CD4-positive, alpha-beta T cell treated with Interferon alpha-2 for 1 hour (primary cell): ENCODE data around the gene HCFC1R1.

Experiments used
- DNase-seq, 2 donors: peaks; one replicate each; pipeline ENCODE4 v3.0.0-alpha.2; 2020 to 2022

The HCFC1R1 gene

GRCh38 chr16:3017344-3017743 lies 6.4 kb downstream of the HCFC1R1 start:
- no peak for DNase-seq

DNA sequence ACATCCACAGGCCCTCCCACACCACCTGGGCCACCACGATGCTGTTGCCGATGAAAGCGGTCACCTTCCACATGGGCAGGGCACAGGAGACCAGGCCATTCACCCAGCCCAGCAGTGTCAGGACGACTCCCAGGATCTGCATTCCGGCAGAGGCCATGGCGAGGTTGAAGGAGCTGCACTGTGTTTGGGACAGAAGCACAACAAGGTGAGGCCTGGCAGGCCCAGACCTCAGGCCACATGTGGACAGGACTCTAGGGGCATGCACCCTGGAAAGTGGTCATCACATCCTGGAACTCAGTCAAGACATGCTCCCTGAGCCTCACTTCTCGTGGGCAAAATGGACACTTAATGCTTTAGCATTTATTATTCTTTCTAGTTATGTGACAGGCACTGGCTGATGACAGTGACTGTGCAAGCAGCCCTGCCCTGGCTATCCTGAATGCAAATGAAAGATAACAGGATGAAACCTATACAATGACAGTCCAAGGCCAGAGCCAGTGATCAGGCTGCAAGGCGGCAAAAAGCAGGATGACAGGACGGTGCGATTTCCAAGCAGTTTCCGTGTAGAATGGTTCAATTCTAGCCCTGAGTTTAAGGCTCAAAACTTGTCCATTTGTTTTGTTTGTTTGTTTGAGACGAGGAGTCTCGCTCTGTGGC lies 7.7 kb downstream of the HCFC1R1 start:
- DNase-seq = no peak

DNA sequence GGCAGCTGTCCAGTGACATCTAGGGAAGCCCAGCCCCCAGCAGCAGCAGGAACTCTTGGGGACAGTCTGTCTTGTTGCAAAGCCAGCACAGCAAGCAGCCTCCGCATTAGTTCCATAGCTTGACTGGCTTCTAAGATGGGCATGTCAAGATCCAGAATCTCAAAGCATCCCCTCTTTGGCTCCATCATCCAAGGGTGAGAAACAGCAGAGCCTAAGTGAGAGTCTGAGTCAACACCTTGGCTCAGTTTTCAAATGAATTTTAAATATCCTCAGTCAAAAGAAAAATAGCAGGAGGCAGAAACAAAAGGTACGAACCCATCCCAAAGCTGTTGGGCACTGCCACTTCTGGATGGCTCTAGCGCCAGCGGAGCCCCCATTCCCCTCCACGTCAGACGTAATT lies 8.8 kb downstream of the HCFC1R1 start:
- DNase-seq = no peak

GRCh38 chr16:3013998-3014690 lies 9.6 kb downstream of the HCFC1R1 start:
- DNase-seq = no peak

DNA sequence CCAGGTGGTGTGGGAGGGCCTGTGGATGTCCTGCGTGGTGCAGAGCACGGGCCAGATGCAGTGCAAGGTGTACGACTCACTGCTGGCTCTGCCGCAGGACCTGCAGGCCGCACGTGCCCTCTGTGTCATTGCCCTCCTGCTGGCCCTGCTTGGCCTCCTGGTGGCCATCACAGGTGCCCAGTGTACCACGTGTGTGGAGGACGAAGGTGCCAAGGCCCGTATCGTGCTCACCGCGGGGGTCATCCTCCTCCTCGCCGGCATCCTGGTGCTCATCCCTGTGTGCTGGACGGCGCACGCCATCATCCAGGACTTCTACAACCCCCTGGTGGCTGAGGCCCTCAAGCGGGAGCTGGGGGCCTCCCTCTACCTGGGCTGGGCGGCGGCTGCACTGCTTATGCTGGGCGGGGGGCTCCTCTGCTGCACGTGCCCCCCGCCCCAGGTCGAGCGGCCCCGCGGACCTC lies 10.2 kb downstream of the HCFC1R1 start:
- no peak for DNase-seq

- no peak for DNase-seq
Measured at GRCh38 chr16:3012828-3013420, 10.8 kb downstream of the HCFC1R1 start, which contains the start of gene CLDN9. Gene CLDN9 (plus strand): TSS chr16:3012923. CDS start chr16:3013363, 440 bp downstream.

DNA sequence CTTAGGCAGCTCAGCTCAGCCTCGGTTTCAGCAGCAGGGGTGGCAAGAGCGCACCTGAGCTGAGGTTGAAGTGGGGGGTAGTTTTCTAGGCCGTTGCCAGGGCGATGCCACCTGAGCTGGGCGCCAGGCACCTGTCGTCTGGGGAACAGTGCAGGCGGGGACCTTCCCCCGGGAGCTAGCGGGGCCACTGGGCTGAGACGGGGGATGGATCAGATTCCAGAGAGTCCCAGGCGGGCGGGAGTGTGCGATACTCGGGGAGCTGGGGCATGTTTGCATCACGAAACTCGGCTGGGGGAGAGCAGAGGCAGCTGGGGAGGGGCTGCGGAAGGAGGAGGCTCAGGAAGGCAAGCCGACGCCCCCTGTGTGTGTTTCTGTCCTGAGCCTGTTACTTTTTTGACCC lies 11.5 kb downstream of the HCFC1R1 start:
- DNase-seq = no peak

GRCh38 chr16:3010510-3010909 lies 13.2 kb downstream of the HCFC1R1 start:
- no peak for DNase-seq

DNA sequence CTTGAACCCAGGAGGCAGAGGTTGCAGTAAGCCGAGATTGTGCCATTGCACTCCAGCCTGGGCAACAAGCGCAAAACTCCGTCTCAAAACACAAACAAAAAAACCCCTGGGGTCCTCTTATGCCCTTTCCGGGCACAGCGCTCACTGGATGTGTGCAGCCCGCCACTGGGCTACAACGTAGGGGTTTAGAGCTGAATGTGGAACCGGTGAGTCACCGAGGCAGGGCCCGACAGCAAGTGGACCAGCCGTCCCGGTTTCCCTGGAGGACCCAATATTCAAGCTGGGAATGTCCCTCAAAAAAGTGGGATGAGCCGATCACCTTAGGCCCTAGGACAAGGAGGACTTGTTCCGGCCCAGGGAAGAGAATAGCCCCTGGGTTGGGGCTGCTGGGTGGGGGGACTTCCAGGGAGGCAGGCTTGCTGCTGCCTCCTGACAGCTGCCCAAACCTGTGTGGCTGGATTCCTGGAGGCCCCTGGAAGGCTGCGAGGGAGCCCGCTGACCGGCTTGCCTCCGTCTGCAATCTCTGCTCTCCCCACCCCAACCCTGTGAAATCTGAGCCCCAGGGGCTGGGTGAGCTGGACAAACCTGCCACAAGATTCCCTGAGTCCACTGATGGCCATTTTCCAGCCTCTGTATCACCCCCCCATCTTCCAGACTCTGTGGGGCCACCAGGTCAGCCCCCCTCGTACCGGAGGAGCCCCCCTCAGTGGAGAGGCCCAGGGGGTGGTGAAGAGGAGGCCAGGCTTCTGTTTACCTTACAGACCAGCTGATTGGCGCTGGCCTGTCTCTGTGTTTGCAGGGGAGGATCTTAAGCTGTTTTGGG lies 14.0 kb downstream of the HCFC1R1 start:
- no peak for DNase-seq

DNA sequence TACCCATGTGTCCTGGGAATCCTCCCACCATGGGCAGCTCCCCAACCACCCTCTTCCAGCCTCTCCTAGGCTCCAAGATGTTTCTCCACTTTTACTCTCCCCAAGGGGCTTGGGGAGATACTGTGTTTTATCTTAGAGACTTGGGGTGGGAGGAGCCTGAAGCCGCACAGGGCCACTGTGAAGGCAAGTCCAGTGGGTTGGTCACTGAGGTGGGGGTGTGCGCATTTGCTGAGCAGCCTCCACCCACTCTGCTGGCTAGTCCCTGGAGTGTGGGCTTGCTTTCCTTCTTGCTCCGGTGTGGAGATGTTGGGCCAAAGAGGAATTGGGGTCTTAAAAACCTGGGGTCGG lies 15.1 kb downstream of the HCFC1R1 start:
- no peak for DNase-seq

- peak in 1 of 2 donors; percentile 37 for DNase-seq
Measured at GRCh38 chr16:3007957-3008689, 15.6 kb downstream of the HCFC1R1 start.

DNA sequence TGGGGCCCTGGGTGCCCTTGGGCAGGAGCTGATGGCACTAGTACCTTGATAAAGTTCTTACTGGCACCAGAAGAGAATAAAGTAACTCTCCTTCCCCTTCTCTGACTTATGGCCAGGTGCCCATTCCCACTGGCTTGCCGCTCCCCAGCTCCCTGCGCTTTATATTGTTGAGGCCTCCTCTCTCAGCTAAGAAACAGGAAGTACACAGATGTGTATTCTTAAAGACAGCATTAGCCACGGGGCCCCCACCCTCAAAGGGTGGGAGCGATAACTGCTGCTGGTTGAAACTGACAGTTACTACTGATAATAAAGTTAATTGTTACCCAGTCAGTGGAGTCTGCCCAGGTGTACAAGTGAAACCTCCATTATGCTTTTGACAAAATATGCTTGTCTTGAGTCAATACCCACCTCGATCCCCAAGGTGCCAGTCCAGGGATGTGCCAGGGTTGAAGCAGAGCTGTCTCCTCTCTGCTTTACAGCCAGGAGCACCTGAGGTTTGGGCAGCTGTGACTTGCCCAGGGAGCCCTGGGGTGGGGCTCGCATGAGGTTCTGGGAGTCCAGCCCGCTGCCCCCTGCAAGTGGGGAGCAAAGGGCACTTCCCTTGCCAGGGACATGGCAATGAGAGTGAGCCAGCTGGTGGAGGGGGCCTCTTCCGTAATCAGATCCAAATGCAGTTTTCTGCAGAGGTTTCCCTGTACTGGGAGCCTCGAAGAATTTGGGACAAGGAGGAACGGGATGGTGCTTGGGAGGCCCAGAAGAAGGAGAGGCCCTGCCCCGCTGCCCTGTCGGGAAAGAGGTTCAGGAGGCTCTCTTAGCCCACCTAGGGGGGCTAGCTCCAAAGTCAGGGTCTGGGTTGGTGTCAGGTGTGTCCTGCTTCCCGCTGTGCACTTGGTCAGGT lies 16.4 kb downstream of the HCFC1R1 start:
- no peak for DNase-seq

DNA sequence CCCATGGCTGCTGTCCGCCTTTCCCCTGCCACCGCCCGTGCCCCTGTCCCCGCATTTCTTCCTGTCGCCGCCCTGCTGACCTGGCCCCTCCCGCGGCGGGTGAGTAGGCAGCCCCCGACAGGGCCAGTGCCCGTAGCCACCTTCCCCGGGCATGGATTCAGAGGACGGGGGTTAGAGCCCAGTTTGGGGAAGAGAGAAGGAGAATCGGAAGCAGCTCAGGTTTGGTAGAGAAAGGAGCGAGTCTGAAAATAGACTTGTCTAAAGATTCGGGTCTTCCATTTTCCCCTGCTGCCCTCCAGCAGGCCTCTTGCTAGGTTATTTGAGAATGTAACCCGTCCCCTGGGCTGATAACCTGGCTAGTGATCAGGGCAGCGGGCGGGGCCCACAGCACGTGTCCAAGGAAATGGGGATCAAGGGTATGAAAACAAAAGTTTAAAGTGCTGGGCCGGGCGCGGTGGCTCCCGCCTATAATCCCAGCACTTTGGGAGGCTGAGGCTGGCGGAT lies 18.9 kb downstream of the HCFC1R1 start:
- DNase-seq = no peak

GRCh38 chr16:3004319-3004718 lies 19.4 kb downstream of the HCFC1R1 start:
- DNase-seq = no peak

GRCh38 chr16:3003582-3004270 lies 20.0 kb downstream of the HCFC1R1 start:
- peak; percentile 98 to 99 for DNase-seq

GRCh38 chr16:3001316-3001715 lies 22.4 kb downstream of the HCFC1R1 start:
- no peak for DNase-seq

GRCh38 chr16:3000540-3000939 lies 23.2 kb downstream of the HCFC1R1 start:
- DNase-seq = no peak

DNA sequence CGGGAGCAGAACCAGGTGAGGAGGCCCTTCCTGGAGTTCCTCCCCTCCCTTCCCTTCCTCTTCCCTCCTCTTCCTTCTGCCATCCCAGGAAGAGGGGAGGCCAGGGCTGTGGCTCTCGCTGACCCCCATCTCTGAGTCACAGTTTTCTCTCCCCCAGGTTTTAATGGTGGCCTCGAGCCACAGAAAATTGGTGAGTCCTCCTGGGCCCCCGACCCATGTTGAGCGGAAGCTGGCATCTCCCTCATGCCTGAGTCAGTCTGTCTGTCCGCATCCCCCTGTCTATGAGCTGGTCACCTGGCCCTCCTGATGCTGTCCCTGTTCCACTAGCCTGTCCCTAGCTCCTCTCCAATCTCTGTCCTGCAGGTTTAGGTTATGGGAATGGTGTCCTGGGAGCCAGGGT lies 23.8 kb downstream of the HCFC1R1 start:
- no peak for DNase-seq

DNA sequence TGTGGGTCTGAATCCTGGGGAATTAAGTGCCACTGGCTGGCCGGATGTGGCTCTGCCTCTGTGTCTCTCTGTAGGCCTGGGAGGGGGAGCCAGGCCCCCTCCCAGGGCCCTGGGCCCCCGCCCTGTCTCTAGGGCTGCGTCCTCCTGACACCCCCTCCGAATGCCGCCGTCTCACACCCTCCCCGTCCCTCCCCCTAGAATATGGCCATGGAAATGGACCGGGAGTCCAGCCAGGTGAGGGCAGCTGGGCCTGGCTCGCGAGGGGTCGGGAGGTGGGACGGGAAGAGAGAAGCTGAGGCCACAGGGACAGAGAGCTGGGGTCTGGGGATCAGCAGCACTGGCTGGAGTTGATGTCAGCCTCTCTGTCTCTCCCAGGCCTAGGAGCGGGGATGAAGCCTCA lies 27.4 kb downstream of the HCFC1R1 start:
- DNase-seq = no peak

GRCh38 chr16:2992383-2993081 lies 31.2 kb downstream of the HCFC1R1 start:
- DNase-seq = no peak
